Sigmoid colon (tissue), 7 donors: Measurements from ENCODE around the gene SF3B2. TPM values are rescaled to one million over a fixed set of nuclear protein-coding genes. Genes with fewer than 3 reads are reported as not detected.

Experiments
- DNase-seq: peaks from one replicate; pipeline ENCODE4 v3.0.0-alpha.2; 2019
- H3K27ac ChIP-seq, 4 donors: fragments of 200-600 bp; sonication (generic); one replicate each; pipeline ENCODE4 v1.5.1; 2016 to 2019; ENCODE audit warnings: mild to moderate bottlenecking in 1 of 4
- H3K27me3 ChIP-seq, 3 donors: fragments of 200-600 bp; sonication (generic); one replicate each; pipeline ENCODE4 v1.5.1; 2019; ENCODE audit warnings: mild to moderate bottlenecking in 1 of 3
- H3K36me3 ChIP-seq, 4 donors: fragments of 200-600 bp; sonication (generic); one replicate each; pipeline ENCODE4 v1.5.1; 2016 to 2019
- H3K4me1 ChIP-seq, 4 donors: fragments of 200-600 bp; sonication (generic); one replicate each; pipeline ENCODE4 v1.5.1; 2017 to 2019
- H3K4me3 ChIP-seq, 4 donors: fragments of 200-600 bp; sonication (generic); one replicate each; pipeline ENCODE4 v1.5.1; 2017 to 2019; ENCODE audit warnings: mild to moderate bottlenecking in 2 of 4, moderate library complexity in 1 of 4
- H3K9me3 ChIP-seq, 4 donors: fragments of 200-600 bp in 3 of 4; sonication (generic) in 3 of 4; one replicate each; pipeline versions ENCODE4 v1.5.1 to v1.6.1; 2013 to 2019
- CTCF ChIP-seq, 4 experiments: fragments of 450-650 bp in 3 of 4; fragments of 200-600 bp in 1 of 4; IDR thresholded peaks; one replicate each; pipeline ENCODE4 v1.5.1; 2016 to 2019; ENCODE audit warnings: antibody characterized with exemption in 4 of 4, mild to moderate bottlenecking in 3 of 4, moderate library complexity in 2 of 4
- EP300 ChIP-seq, 4 donors: sonication (generic); formaldehyde crosslinking; IDR thresholded peaks; one replicate each; pipeline ENCODE4 v1.6.1; 2017; ENCODE audit warnings: antibody characterized with exemption in 4 of 4
- POLR2A ChIP-seq, 2 donors: fragments of 450-650 bp; IDR thresholded peaks; one replicate each; pipeline ENCODE4 v1.6.1; 2016; ENCODE audit warnings: antibody characterized with exemption in 2 of 2, mild to moderate bottlenecking in 2 of 2, moderate library complexity in 2 of 2
- POLR2AphosphoS5 ChIP-seq, 4 donors: sonication (generic); formaldehyde crosslinking; IDR thresholded peaks; one replicate each; pipeline ENCODE4 v1.6.1; 2017; ENCODE audit warnings: antibody characterized with exemption in 4 of 4
- WGBS, 2 donors: extraction: QIAGEN DNeasy Blood & Tissue Kit; methylation state at CpG; one replicate each; pipeline ENCODE4 v1.1.7; 2013; 5-methylcytosine and 5-hydroxymethylcytosine counted together
- intact Hi-C: fragments of 100-400 bp; cut with DNase I; formaldehyde crosslinking; loops from one replicate; pipeline ENCODE4 v1.15.1; 2023
- polyA plus RNA-seq, 3 donors: library from polyadenylated mRNA; stranded (reverse); fragments of 200-250 nt; gene quantifications; one replicate each; pipeline ENCODE4 v1.2.3, GENCODE V29; 2013
- total RNA-seq, 4 donors: library from RNA; depleted of rRNA; stranded (reverse); fragments of >200 nt; gene quantifications; one replicate each; pipeline ENCODE4 v1.1.0, GENCODE V29; 2016
- donor health status: healthy with polysubstance abuse.
- donor health status: Bipolar disorder and iron deficiency.
- donor health status: healthy.

SF3B2 gene
- total and polyA plus RNA-seq, 7 donors: 71.7 to 122 (median 91.9) TPM

GRCh38 chr11:66006134-66006890, 45.9 kb upstream of the SF3B2 start:
- Histone ChIP-seq H3K4me3 (no peak overlapping the region), H3K4me1 (peaks cover 0 to 12% (median 9%) of the 10 kb centered on the region in 4 donors), H3K27ac (no peak overlapping the region), H3K27me3 (peaks cover 0 to under 1% (median under 1%) of the 10 kb centered on the region in 3 donors), H3K36me3 (peaks cover 5 to 22% (median 6%) of the 10 kb centered on the region in 4 donors), H3K9me3 (no peaks in the 10 kb centered on the region)
- TF ChIP-seq EP300 (IDR thresholded peaks at IDR 0.05) (no peak), POLR2A (IDR thresholded peaks at IDR 0.05) (no peak), POLR2AphosphoS5 (IDR thresholded peaks at IDR 0.05) (no peak), CTCF (IDR thresholded peaks at IDR 0.05) (no peak)
- WGBS, 2 donors: 89 to 91% methylated on average over 13 of the region's 13 CpGs
- intact Hi-C loops: no loop called here
- DNase-seq: no peak

GRCh38 chr11:66006891-66007176, 45.3 kb upstream of the SF3B2 start:
- H3K27ac ChIP-seq: no peak overlapping the region
- intact Hi-C loops: no loop called here
- no peak for DNase-seq
- H3K36me3 ChIP-seq: peaks cover 5 to 22% (median 6%) of the 10 kb centered on the region in 4 donors
- no peak overlapping the region for H3K4me3 ChIP-seq
- no peaks in the 10 kb centered on the region for H3K9me3 ChIP-seq
- H3K4me1 ChIP-seq: peaks cover 0 to 15% (median 13%) of the 10 kb centered on the region in 4 donors
- 86 to 87% methylated on average over 4 of the region's 4 CpGs for WGBS, 2 donors
- TF ChIP-seq EP300 (IDR thresholded peaks at IDR 0.05): no peak
- TF ChIP-seq POLR2A (IDR thresholded peaks at IDR 0.05): no peak
- TF ChIP-seq POLR2AphosphoS5 (IDR thresholded peaks at IDR 0.05): no peak
- TF ChIP-seq CTCF (IDR thresholded peaks at IDR 0.05): no peak
- H3K27me3 ChIP-seq: peaks cover 3 to 6% (median 5%) of the 10 kb centered on the region in 3 donors

GRCh38 chr11:66007201-66007634, 44.9 kb upstream of the SF3B2 start:
- Histone ChIP-seq H3K27ac (no peak overlapping the region), H3K4me3 (no peak overlapping the region), H3K27me3 (peaks cover 7 to 10% (median 9%) of the 10 kb centered on the region in 3 donors), H3K4me1 (peaks cover 0 to 19% (median 17%) of the 10 kb centered on the region in 4 donors), H3K36me3 (peaks cover 5 to 22% (median 6%) of the 10 kb centered on the region in 4 donors), H3K9me3 (no peaks in the 10 kb centered on the region)
- intact Hi-C loops: no loop called here
- DNase-seq: no peak
- WGBS, 2 donors: 60 to 65% methylated on average over 5 of the region's 5 CpGs
- TF ChIP-seq POLR2A (IDR thresholded peaks at IDR 0.05) (no peak), CTCF (IDR thresholded peaks at IDR 0.05) (no peak), POLR2AphosphoS5 (IDR thresholded peaks at IDR 0.05) (no peak), EP300 (IDR thresholded peaks at IDR 0.05) (no peak)

GRCh38 chr11:66008095-66008467, 44.1 kb upstream of the SF3B2 start:
- intact Hi-C loops: no loop called here
- Histone ChIP-seq H3K27ac (no peak overlapping the region), H3K4me3 (no peak overlapping the region), H3K36me3 (peaks cover 5 to 22% (median 6%) of the 10 kb centered on the region in 4 donors), H3K27me3 (peaks cover 13 to 18% (median 16%) of the 10 kb centered on the region in 3 donors), H3K4me1 (peaks cover 0 to 16% (median 14%) of the 10 kb centered on the region in 4 donors), H3K9me3 (no peaks in the 10 kb centered on the region)
- TF ChIP-seq EP300 (IDR thresholded peaks at IDR 0.05): no peak
- no peak for TF ChIP-seq POLR2A (IDR thresholded peaks at IDR 0.05)
- TF ChIP-seq CTCF (IDR thresholded peaks at IDR 0.05): no peak
- no peak for TF ChIP-seq POLR2AphosphoS5 (IDR thresholded peaks at IDR 0.05)
- 67 to 94% methylated on average over 2 of the region's 2 CpGs for WGBS, 2 donors
- DNase-seq: no peak
